ENCODE results near the gene KRTAP4-1. TPM values are rescaled to one million over a fixed set of nuclear protein-coding genes. Genes with fewer than 3 reads are reported as not detected.
"Not testable (repeated sequence)": the region's sequence is repeated elsewhere in the genome, so short reads cannot be mapped to it uniquely, and the experiment has no call there.

Gene KRTAP4-1
- total RNA-seq, result not detected
- not detected for polyA plus RNA-seq

DNA sequence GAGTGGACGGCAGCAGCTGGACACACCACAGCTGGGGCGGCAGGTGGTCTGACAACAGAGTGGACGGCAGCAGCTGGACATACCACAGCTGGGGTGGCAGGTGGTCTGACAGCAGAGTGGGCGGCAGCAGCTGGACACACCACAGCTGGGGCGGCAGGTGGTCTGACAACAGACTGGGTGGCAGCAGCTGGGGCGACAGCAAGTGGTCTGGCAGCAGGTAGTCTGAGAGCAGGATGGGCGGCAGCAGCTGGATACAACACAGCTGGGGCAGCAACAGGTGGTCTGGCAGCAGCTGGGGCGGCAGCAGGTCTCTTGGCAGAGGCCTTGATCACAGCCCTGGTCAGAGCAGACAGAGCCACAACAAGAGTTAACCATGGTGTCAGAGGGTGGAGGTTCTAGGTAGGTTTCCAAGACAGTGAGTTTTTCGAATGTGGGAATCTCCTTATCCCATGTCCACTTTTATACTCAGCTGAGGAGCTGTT, at the start of gene KRTAP4-1:
Gene KRTAP4-1 (minus strand): TSS at position 432 of the 482 bp plus-strand sequence. CDS start 57 bp downstream, at position 375.
- TF ChIP-seq, protein P1, sequence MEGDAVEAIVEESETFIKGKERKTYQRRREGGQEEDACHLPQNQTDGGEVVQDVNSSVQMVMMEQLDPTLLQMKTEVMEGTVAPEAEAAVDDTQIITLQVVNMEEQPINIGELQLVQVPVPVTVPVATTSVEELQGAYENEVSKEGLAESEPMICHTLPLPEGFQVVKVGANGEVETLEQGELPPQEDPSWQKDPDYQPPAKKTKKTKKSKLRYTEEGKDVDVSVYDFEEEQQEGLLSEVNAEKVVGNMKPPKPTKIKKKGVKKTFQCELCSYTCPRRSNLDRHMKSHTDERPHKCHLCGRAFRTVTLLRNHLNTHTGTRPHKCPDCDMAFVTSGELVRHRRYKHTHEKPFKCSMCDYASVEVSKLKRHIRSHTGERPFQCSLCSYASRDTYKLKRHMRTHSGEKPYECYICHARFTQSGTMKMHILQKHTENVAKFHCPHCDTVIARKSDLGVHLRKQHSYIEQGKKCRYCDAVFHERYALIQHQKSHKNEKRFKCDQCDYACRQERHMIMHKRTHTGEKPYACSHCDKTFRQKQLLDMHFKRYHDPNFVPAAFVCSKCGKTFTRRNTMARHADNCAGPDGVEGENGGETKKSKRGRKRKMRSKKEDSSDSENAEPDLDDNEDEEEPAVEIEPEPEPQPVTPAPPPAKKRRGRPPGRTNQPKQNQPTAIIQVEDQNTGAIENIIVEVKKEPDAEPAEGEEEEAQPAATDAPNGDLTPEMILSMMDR (IDR thresholded peaks at IDR 0.05), result no peak
- Histone ChIP-seq H3K4me3 (no peak within 1 kb of the TSS), H3K27me3 (no peaks in the 10 kb centered on the region), H3K4me1 (no peaks in the 10 kb centered on the region), H3K36me3 (no peaks in the 10 kb centered on the region), H3K27ac (no peak within 1 kb of the TSS), H3K9me3 (no peaks in the 10 kb centered on the region)
- FAIRE-seq (no peak), ATAC-seq (no peak), DNase-seq (peak in 1 of 6 donors; percentile 29)
- intact Hi-C loops (cut with DNase I), result no loop called here
- WGBS, 2 donors, result 52 to 54% methylated on average over 7 to 9 of the region's 9 CpGs

DNA sequence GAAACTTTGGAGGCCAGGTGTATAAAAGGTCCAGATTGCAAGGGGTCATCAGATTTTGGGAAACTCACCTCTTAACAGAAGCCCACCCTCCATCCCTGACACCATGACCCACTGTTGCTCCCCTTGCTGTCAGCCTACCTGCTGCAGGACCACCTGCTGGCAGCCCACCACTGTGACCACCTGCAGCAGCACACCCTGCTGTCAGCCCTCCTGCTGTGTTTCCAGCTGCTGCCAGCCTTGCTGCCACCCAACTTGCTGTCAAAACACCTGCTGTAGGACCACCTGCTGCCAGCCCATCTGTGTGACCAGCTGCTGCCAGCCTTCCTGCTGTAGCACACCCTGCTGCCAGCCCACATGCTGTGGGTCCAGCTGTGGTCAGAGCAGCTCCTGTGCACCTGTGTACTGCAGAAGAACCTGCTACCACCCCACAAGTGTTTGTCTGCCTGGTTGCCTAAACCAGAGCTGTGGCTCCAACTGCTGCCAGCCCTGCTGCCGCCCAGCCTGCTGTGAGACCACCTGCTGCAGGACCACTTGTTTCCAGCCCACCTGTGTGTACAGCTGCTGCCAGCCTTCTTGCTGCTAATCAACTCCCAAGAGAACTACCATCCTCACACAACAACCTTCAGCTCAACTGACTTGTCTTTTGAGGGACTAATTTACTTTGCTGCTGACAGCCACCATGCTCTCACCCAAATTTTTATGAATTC, 47.8 kb upstream of the KRTAP4-1 start, which contains the start of gene KRTAP9-3:
Gene KRTAP9-3 (plus strand): TSS at position 51 of the 707 bp plus-strand sequence. CDS start 53 bp downstream, at position 104.
- FAIRE-seq; H3K27ac ChIP-seq; H3K27me3 ChIP-seq; DNase-seq; intact Hi-C loops (cut with DNase I); ATAC-seq; H3K9me3 ChIP-seq; H3K4me3 ChIP-seq; H3K4me1 ChIP-seq; H3K36me3 ChIP-seq: not testable (repeated sequence)
- WGBS, 2 donors, result 47 to 48% methylated on average over 1 of the region's 1 CpG

DNA sequence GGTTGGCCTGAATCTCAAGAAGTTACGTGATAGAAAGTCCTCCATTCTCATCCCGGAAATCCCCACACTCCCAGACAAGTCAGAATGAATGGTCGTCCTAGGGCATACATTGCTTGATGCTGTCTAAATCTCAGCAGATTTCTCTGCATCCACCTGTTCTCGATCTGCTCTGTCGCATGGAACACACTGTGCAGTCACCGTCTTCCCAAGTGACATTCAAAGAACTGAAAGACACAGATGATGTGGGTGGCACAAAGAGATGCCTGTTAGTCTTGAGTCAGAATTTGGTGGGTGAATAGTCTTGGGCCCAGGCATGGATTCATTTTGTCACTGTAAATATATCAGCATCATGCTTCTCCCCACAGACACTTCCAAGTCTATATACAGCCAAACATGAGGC, 47.0 kb upstream of the KRTAP4-1 start:
- intact Hi-C loops (cut with DNase I), result no loop called here
- 69 to 73% methylated on average over 6 of the region's 6 CpGs for WGBS, 2 donors

DNA sequence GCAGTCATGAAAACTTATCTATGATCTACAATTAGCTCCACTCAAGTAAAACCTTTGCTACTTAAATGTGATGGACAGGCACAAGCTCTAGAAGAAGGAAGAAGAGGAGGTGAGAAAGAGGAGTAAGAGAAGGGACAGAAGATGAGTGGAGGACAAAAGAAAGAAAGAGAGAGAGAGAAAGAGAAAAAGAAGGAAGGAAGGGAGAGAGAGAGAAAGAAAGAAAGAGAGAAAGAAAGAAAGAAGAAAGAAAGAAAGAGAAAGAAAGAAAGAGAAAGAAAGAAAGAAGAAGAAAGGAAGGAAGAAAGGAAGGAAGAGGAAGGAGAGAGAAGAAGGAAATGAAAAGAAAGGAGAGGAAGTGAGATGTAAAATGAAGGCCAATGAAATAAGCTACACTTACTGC, 45.4 kb upstream of the KRTAP4-1 start:
- no peaks in the 10 kb centered on the region for H3K27me3 ChIP-seq
- no peak for DNase-seq
- TF ChIP-seq, protein P1 (IDR thresholded peaks at IDR 0.05), result no peak
- H3K4me1 ChIP-seq, result no peaks in the 10 kb centered on the region
- H3K9me3 ChIP-seq, result no peaks in the 10 kb centered on the region
- no peak overlapping the region for H3K27ac ChIP-seq
- no peaks in the 10 kb centered on the region for H3K36me3 ChIP-seq
- no peak overlapping the region for H3K4me3 ChIP-seq
- FAIRE-seq, result no peak
- no peak for ATAC-seq
- intact Hi-C loops (cut with DNase I), result no loop called here

More for the DNA sequence above, 47.0 kb upstream of the KRTAP4-1 start:
- Histone ChIP-seq H3K27ac (no peak overlapping the region), H3K36me3 (no peaks in the 10 kb centered on the region), H3K4me1 (no peaks in the 10 kb centered on the region), H3K4me3 (no peak overlapping the region), H3K9me3 (no peaks in the 10 kb centered on the region), H3K27me3 (no peaks in the 10 kb centered on the region)
- FAIRE-seq (no peak), DNase-seq (no peak), ATAC-seq (no peak)
- TF ChIP-seq, protein P1 (IDR thresholded peaks at IDR 0.05), result no peak

DNA sequence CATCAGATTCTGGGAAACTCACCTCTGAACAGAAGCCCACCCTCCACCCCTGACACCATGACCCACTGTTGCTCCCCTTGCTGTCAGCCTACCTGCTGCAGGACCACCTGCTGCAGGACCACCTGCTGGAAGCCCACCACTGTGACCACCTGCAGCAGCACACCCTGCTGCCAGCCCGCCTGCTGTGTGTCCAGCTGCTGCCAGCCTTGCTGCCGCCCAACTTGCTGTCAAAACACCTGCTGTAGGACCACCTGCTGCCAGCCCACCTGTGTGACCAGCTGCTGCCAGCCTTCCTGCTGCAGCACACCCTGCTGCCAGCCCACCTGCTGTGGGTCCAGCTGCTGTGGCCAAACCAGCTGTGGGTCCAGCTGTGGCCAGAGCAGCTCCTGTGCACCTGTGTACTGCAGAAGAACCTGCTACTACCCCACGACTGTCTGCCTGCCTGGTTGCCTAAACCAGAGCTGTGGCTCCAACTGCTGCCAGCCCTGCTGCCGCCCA, 41.9 kb upstream of the KRTAP4-1 start, which contains the start of gene KRTAP9-2:
Gene KRTAP9-2 (plus strand): TSS at position 51 of the 498 bp plus-strand sequence. CDS start 7 bp downstream, at position 58.
- H3K27me3 ChIP-seq; H3K4me1 ChIP-seq; FAIRE-seq; DNase-seq; H3K9me3 ChIP-seq; H3K36me3 ChIP-seq; H3K27ac ChIP-seq; H3K4me3 ChIP-seq; ATAC-seq; intact Hi-C loops (cut with DNase I): not testable (repeated sequence)
- WGBS, 2 donors, result 34 to 65% methylated on average over 2 to 3 of the region's 4 CpGs

DNA sequence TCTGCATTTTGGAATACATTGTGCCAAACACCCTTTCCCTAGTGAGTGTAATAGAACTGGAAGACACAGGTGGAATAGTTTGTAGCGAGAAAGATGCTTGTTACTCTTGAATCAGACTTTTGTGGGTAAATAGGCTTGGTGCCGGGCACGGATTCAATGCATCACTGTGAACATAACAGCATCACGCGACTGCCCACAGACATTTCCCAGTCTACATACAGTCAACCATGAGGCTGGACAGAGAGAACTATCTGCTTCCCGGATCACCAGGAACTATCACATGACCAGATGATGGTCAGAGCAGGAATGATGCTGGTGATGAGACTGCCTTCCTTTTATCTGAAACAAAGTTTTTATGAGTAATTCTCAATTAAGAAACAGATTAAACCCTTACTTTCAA, 41.3 kb upstream of the KRTAP4-1 start:
- Histone ChIP-seq H3K9me3 (no peaks in the 10 kb centered on the region), H3K4me1 (no peaks in the 10 kb centered on the region), H3K27ac (no peak overlapping the region), H3K4me3 (no peak overlapping the region), H3K27me3 (no peaks in the 10 kb centered on the region), H3K36me3 (no peaks in the 10 kb centered on the region)
- no peak for FAIRE-seq
- intact Hi-C loops (cut with DNase I), result no loop called here
- 74 to 85% methylated on average over 6 of the region's 6 CpGs for WGBS, 2 donors
- ATAC-seq, result no peak
- no peak for DNase-seq
- TF ChIP-seq, protein P1 (IDR thresholded peaks at IDR 0.05), result no peak

All from pancreas (tissue), 10 donors.